ENCODE results near the gene PRIMPOL. TPM values are rescaled to one million over a fixed set of nuclear protein-coding genes. Genes with fewer than 3 reads are reported as not detected.

Gene PRIMPOL
- total RNA-seq, 3 donors from 2014 or later: 15.4 to 25.2 (median 15.7) TPM

DNA sequence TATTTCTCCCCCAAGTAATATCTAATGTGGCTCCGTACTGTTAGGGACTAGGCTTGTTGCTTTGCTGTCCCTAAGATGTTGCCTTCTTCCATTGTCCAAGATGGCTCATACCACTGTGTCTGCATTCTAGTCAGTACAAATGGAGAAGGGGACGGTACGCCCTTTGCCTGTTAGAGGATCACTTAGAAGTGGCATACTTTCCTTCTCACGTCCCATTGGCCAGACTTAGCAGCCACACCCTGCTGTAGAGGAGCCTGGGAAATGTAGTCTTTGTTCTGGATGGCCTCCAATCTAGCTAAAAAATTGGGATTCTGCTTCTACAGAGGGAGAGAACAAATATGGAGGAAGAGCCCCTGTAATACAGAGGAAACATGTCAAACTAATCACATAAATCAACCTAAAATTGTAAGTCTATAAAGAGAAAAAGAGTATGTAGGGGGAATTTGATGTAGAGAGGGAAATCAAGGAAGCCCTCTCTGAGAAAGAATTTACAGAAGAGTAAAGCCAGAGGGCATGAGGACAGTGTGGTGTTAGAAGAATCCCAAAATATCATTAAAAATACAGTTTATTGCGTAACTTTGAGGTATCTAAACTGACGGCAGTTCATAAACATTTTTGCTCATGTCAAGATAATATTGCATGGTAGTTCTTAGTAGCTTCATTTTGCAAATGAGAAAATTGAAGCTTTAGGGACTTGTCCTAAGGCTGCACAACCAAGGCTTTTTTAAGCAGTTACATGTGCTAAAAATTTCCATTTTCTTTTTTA is 15.1 kb downstream of the PRIMPOL start:
- no peaks in the 10 kb centered on the region for H3K36me3 ChIP-seq
- intact Hi-C loops (cut with DNase I; ENCODE audit: low total_unique reads): no loop called here
- TF ChIP-seq, protein P1, sequence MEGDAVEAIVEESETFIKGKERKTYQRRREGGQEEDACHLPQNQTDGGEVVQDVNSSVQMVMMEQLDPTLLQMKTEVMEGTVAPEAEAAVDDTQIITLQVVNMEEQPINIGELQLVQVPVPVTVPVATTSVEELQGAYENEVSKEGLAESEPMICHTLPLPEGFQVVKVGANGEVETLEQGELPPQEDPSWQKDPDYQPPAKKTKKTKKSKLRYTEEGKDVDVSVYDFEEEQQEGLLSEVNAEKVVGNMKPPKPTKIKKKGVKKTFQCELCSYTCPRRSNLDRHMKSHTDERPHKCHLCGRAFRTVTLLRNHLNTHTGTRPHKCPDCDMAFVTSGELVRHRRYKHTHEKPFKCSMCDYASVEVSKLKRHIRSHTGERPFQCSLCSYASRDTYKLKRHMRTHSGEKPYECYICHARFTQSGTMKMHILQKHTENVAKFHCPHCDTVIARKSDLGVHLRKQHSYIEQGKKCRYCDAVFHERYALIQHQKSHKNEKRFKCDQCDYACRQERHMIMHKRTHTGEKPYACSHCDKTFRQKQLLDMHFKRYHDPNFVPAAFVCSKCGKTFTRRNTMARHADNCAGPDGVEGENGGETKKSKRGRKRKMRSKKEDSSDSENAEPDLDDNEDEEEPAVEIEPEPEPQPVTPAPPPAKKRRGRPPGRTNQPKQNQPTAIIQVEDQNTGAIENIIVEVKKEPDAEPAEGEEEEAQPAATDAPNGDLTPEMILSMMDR (IDR thresholded peaks at IDR 0.05): no peak
- no peak for TF ChIP-seq POLR2AphosphoS5 (IDR thresholded peaks at IDR 0.05)
- TF ChIP-seq POLR2A (IDR thresholded peaks at IDR 0.05): no peak

DNA sequence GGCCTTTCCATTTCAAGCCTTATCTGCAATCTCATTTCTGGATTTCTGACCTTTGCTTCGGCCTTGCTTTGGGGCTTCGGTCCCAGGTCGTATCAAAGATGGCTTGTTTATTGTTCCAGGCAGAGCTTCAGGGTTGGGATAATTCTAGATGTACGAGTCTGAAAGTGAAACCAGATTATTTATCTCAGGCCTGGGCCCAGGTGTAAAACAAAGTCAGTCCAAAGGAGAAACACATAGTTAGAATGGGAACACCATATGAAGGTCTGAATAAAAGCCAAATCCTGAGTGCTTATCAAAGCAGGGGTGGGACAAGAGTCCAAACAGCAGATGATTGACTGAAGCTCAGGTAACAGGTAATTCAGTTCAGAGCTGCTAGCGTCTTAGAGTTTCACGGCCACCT is 17.1 kb downstream of the PRIMPOL start:
- intact Hi-C loops (cut with DNase I; ENCODE audit: low total_unique reads): no loop called here
- H3K4me1 ChIP-seq: no peaks in the 10 kb centered on the region

More for the DNA sequence above, 15.1 kb downstream of the PRIMPOL start:
- H3K4me1 ChIP-seq: no peaks in the 10 kb centered on the region
- no peak overlapping the region for H3K27ac ChIP-seq
- no peaks in the 10 kb centered on the region for H3K27me3 ChIP-seq
- no peak overlapping the region for H3K4me3 ChIP-seq
- DNase-seq (ENCODE audit: low spot score in 2 of 2): no peak
- no peaks in the 10 kb centered on the region for H3K9me3 ChIP-seq

DNA sequence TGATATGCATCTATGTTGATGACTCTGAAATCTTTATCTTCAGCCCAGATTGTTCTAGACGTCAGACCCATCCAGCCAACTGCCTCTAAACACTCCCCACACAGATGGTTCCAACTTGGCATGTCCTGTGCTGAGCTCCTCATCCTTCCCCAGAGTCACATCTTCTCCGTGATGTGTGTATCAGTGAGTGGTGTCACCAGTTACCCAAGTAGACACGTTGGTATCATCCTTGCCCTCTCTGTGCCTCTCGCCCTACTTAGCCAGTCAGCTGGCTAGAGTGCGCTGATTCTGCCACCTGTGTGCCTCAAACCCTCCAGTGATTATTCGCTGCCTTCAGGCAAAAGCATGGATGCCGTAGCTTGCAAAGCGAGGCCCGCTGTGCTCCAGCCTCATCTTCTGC is 18.6 kb downstream of the PRIMPOL start:
- Histone ChIP-seq H3K27ac (no peak overlapping the region), H3K9me3 (no peaks in the 10 kb centered on the region), H3K4me1 (no peaks in the 10 kb centered on the region), H3K4me3 (no peak overlapping the region), H3K27me3 (no peaks in the 10 kb centered on the region), H3K36me3 (no peaks in the 10 kb centered on the region)
- TF ChIP-seq POLR2A (IDR thresholded peaks at IDR 0.05) (no peak), POLR2AphosphoS5 (IDR thresholded peaks at IDR 0.05) (no peak)
- TF ChIP-seq, protein P1 (IDR thresholded peaks at IDR 0.05): no peak
- DNase-seq (ENCODE audit: low spot score in 2 of 2): no peak
- intact Hi-C loops (cut with DNase I; ENCODE audit: low total_unique reads): no loop called here

More for the DNA sequence above, 17.1 kb downstream of the PRIMPOL start:
- no peak for DNase-seq (ENCODE audit: low spot score in 2 of 2)
- Histone ChIP-seq H3K36me3 (no peaks in the 10 kb centered on the region), H3K27ac (no peak overlapping the region), H3K27me3 (no peaks in the 10 kb centered on the region), H3K9me3 (no peaks in the 10 kb centered on the region), H3K4me3 (no peak overlapping the region)
- TF ChIP-seq POLR2AphosphoS5 (IDR thresholded peaks at IDR 0.05) (no peak), POLR2A (IDR thresholded peaks at IDR 0.05) (no peak)
- TF ChIP-seq, protein P1 (IDR thresholded peaks at IDR 0.05): no peak

DNA sequence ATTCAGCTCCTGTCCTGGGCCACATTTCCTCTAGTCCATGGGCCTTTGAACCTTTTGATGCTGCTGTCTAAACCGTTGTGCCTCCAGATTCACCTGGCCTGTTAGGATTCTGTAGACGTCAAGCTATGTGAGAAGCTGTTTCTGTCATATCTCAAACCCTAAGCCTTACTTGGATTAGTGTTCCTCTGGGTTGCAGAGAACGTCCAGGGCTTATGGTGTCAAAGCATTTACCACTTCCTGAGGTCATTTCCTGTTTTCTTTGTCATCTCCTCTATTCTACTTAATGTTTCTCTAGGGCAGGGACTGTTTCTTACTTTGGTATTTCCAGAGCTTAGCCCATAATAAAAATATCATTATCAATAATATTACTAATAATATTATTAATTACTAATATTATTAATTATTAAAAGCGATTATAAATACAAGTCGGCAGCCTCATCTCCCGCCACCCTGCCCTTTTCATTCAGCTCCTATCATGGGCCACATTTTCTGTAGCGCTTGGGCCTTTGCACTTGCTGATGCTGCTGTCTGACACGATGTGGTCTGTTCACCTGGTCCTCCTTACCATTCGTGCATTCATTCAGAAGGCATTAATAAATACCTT is 19.1 kb downstream of the PRIMPOL start:
- TF ChIP-seq POLR2A (IDR thresholded peaks at IDR 0.05) (no peak), POLR2AphosphoS5 (IDR thresholded peaks at IDR 0.05) (no peak)
- TF ChIP-seq, protein P1 (IDR thresholded peaks at IDR 0.05): no peak
- Histone ChIP-seq H3K27me3 (no peaks in the 10 kb centered on the region), H3K4me1 (no peaks in the 10 kb centered on the region), H3K4me3 (no peak overlapping the region), H3K9me3 (no peaks in the 10 kb centered on the region), H3K36me3 (no peaks in the 10 kb centered on the region), H3K27ac (no peak overlapping the region)
- no peak for DNase-seq (ENCODE audit: low spot score in 2 of 2)
- intact Hi-C loops (cut with DNase I; ENCODE audit: low total_unique reads): no loop called here

DNA sequence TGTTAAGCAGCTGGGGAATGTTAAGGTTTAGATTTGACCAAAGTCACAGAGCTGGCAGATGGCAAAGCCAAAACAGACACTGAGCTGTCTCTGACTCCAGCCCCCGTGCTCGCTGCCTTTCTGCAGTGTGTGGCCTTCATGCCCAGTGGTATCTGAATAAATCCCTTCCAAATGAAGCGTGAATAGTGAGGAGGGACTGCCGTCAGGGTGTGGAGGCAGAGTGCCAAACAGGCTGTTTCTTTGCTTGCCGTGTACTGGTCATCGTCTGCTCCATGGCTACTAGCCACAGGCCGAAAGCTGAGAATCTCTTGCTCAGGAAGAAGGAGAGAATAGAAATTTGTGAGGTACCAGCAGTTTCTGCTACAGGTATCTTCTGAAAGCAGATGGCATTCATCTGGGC is 19.7 kb downstream of the PRIMPOL start:
- Histone ChIP-seq H3K4me3 (no peak overlapping the region), H3K4me1 (no peaks in the 10 kb centered on the region), H3K27me3 (no peaks in the 10 kb centered on the region), H3K27ac (no peak overlapping the region), H3K36me3 (no peaks in the 10 kb centered on the region), H3K9me3 (no peaks in the 10 kb centered on the region)
- intact Hi-C loops (cut with DNase I; ENCODE audit: low total_unique reads): no loop called here
- DNase-seq (ENCODE audit: low spot score in 2 of 2): no peak
- TF ChIP-seq, protein P1 (IDR thresholded peaks at IDR 0.05): no peak
- TF ChIP-seq POLR2AphosphoS5 (IDR thresholded peaks at IDR 0.05) (no peak), POLR2A (IDR thresholded peaks at IDR 0.05) (no peak)

Data from breast epithelium (tissue), 4 donors.